ENCODE measurements around the gene L3MBTL4. TPM values are rescaled to one million over a fixed set of nuclear protein-coding genes. Genes with fewer than 3 reads are reported as not detected.

L3MBTL4 gene
- total RNA-seq, 1 donor from 2014 or later: 0.59 TPM

DNA sequence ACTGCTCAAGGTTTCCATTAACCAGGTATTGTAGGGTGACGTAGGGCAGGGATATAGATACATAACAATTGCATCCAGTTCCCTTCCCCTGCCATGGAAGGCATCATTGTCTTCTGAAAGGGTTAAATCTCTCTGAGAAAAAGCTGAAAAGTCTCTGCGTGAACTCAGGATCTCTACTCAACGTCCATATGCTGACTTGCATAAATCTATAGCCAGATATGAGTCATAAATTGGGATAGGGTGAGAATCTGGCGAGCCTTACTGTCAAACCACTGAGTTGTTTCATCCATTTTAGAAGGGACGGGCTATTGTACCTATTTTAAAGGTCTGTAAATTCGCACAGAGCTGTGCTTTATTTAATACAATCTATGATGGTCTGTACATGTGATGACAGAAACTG, 258.3 kb downstream of the L3MBTL4 start:
- H3K9me3 Mint-ChIP-seq (ENCODE audit: unreplicated experiment): peaks cover 14% of the 10 kb centered on the region
- TF ChIP-seq, protein P1, sequence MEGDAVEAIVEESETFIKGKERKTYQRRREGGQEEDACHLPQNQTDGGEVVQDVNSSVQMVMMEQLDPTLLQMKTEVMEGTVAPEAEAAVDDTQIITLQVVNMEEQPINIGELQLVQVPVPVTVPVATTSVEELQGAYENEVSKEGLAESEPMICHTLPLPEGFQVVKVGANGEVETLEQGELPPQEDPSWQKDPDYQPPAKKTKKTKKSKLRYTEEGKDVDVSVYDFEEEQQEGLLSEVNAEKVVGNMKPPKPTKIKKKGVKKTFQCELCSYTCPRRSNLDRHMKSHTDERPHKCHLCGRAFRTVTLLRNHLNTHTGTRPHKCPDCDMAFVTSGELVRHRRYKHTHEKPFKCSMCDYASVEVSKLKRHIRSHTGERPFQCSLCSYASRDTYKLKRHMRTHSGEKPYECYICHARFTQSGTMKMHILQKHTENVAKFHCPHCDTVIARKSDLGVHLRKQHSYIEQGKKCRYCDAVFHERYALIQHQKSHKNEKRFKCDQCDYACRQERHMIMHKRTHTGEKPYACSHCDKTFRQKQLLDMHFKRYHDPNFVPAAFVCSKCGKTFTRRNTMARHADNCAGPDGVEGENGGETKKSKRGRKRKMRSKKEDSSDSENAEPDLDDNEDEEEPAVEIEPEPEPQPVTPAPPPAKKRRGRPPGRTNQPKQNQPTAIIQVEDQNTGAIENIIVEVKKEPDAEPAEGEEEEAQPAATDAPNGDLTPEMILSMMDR (IDR thresholded peaks at IDR 0.05): no peak
- no peaks in the 10 kb centered on the region for H3K4me1 Mint-ChIP-seq (ENCODE audit: unreplicated experiment)
- H3K36me3 Mint-ChIP-seq (ENCODE audit: unreplicated experiment): no peaks in the 10 kb centered on the region
- no peak overlapping the region for H3K27ac Mint-ChIP-seq (ENCODE audit: unreplicated experiment)
- no peak for DNase-seq (ENCODE audit: extremely low spot score, unreplicated experiment)
- H3K4me3 Mint-ChIP-seq (ENCODE audit: unreplicated experiment): no peak overlapping the region
- peaks cover 6% of the 10 kb centered on the region for H3K27me3 Mint-ChIP-seq (ENCODE audit: unreplicated experiment)

DNA sequence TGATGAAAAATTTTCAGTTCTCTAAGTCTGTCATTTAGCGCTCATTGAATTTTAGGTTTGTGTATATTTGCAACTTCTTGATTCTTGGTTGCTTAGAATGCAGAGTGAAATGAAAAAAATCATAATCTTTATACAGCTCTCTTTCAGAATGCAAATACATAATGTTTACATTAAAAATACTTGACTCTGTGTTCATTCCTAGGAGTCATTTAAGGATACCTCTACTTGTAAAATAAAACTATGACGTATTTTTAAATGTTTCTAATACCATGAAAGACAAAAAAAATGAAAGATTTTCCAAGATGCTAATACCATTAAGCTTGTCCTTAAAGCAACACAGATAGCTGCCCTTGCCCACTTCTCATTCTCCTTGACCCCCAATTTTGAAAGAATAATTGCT, 259.0 kb downstream of the L3MBTL4 start:
- Mint-ChIP-seq H3K27me3 (ENCODE audit: unreplicated experiment) (peaks cover 6% of the 10 kb centered on the region), H3K4me3 (ENCODE audit: unreplicated experiment) (no peak overlapping the region), H3K4me1 (ENCODE audit: unreplicated experiment) (no peaks in the 10 kb centered on the region), H3K9me3 (ENCODE audit: unreplicated experiment) (peaks cover 14% of the 10 kb centered on the region), H3K36me3 (ENCODE audit: unreplicated experiment) (no peaks in the 10 kb centered on the region), H3K27ac (ENCODE audit: unreplicated experiment) (no peak overlapping the region)
- TF ChIP-seq, protein P1 (IDR thresholded peaks at IDR 0.05): no peak
- DNase-seq (ENCODE audit: extremely low spot score, unreplicated experiment): no peak

DNA sequence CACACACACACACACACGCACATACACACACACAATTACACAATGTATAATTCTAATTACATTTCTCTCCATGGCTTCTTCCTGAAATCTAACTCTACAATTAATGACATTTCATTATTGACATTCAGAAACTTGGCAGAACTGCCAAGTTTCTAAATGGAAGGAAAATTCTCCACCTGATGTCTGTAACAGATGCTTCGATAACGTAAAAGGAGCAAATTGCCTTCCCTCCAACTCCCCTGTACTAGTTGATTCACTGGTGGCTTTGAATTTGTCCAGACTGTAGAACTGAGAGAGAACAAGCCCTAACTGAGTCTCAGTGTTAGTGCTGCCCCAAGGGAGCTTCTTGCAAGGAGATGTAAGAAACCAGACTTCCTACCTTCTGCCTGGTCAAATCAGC, 264.3 kb downstream of the L3MBTL4 start:
- no peak overlapping the region for H3K27ac Mint-ChIP-seq (ENCODE audit: unreplicated experiment)
- H3K9me3 Mint-ChIP-seq (ENCODE audit: unreplicated experiment): peaks cover 14% of the 10 kb centered on the region
- TF ChIP-seq, protein P1 (IDR thresholded peaks at IDR 0.05): no peak
- H3K36me3 Mint-ChIP-seq (ENCODE audit: unreplicated experiment): no peaks in the 10 kb centered on the region
- no peak overlapping the region for H3K4me3 Mint-ChIP-seq (ENCODE audit: unreplicated experiment)
- peaks cover 11% of the 10 kb centered on the region for H3K27me3 Mint-ChIP-seq (ENCODE audit: unreplicated experiment)
- DNase-seq (ENCODE audit: extremely low spot score, unreplicated experiment): no peak
- H3K4me1 Mint-ChIP-seq (ENCODE audit: unreplicated experiment): no peaks in the 10 kb centered on the region

DNA sequence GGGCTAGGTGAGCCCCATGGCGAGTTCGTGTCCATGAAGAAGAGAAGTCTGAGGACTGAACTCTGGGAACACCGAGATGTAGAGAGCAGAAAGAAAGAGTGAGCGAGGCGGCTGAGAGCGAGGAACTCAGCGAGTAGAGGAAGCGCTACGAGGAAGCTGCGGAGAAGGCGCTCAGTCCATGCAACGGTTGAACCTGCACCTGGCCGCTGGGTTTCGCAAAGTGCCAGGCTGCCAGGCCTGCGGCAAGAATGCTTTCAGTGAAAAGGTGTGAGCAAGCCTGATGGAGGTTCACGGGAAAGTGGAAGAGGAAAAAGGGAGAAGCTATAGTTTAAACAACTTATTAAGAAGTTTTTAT, 268.4 kb downstream of the L3MBTL4 start:
- Mint-ChIP-seq H3K4me1 (ENCODE audit: unreplicated experiment) (no peaks in the 10 kb centered on the region), H3K4me3 (ENCODE audit: unreplicated experiment) (no peak overlapping the region), H3K27ac (ENCODE audit: unreplicated experiment) (no peak overlapping the region), H3K9me3 (ENCODE audit: unreplicated experiment) (no peaks in the 10 kb centered on the region), H3K36me3 (ENCODE audit: unreplicated experiment) (no peaks in the 10 kb centered on the region), H3K27me3 (ENCODE audit: unreplicated experiment) (peaks cover 4% of the 10 kb centered on the region)
- no peak for DNase-seq (ENCODE audit: extremely low spot score, unreplicated experiment)
- TF ChIP-seq, protein P1 (IDR thresholded peaks at IDR 0.05): no peak

DNA sequence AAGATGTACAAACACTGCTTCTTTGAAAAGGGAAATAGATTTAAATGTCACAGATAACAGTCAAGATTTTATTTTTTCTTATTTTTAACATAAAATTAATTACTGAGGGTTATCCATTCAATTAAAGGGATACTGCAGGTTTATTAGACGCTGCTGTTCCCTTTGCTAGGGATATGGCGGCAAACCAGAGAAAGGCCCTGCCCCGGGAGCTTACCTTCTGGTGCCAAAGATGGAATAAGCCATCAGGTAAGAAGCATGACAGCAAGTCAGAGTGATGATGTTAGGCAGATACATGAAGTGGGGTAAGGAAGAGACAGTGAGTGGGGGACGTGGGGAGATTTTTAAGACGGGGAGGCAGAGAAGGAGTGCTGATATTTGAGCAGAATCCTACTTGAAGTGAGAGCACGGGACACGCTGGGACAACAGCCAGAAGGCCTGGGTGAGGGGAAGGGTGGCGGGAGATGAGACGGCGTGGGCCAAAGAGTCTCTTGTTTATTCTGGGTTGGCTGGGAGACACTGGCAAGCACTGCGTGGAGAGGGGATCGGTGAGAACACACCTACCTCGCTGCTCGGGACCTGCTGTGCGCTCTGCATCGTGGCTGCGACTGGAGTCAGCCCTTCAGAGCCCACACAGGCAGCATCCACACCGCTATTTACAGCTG, 268.9 kb downstream of the L3MBTL4 start:
- Mint-ChIP-seq H3K27ac (ENCODE audit: unreplicated experiment) (no peak overlapping the region), H3K27me3 (ENCODE audit: unreplicated experiment) (peaks cover 4% of the 10 kb centered on the region), H3K4me3 (ENCODE audit: unreplicated experiment) (no peak overlapping the region), H3K4me1 (ENCODE audit: unreplicated experiment) (no peaks in the 10 kb centered on the region), H3K9me3 (ENCODE audit: unreplicated experiment) (no peaks in the 10 kb centered on the region), H3K36me3 (ENCODE audit: unreplicated experiment) (no peaks in the 10 kb centered on the region)
- DNase-seq (ENCODE audit: extremely low spot score, unreplicated experiment): no peak
- TF ChIP-seq, protein P1 (IDR thresholded peaks at IDR 0.05): no peak
